AG04450 (cell line): ENCODE data around the gene FASTKD3. TPM values are rescaled to one million over a fixed set of nuclear protein-coding genes. Genes with fewer than 3 reads are reported as not detected.

Source experiments
- CTCF ChIA-PET: fragments of 300-600, 350-600 bp; formaldehyde crosslinking; extraction: SDS; loops from one replicate; lab custom pipeline; 2022; ENCODE audit warnings: antibody characterized with exemption, inconsistent platforms; lab: Charles Lee
- POLR2A ChIA-PET: fragments of 350-600 bp; formaldehyde crosslinking; extraction: SDS; loops from one replicate; lab custom pipeline; 2021; ENCODE audit warnings: antibody characterized with exemption, inconsistent platforms; lab: Yijun Ruan, JAX
- DNase-seq: peaks from one replicate; pipeline ENCODE4 v3.0.0-alpha.2; 2011; ENCODE audit warnings: low read depth, low spot score
- H3K27ac ChIP-seq: one replicate; pipeline ENCODE4 v1.5.1; 2012; ENCODE audit warnings: low read depth, low read length, control low read depth
- H3K27me3 ChIP-seq: one replicate; pipeline ENCODE4 v1.6.0; 2012; ENCODE audit warnings: low read length; ENCODE audit not compliant: control insufficient read depth, insufficient read depth
- H3K4me3 ChIP-seq: 2 replicates; pipeline ENCODE4 v1.5.1; 2011; ENCODE audit warnings: mild to moderate bottlenecking, low read depth, low read length, control low read depth
- H3K9me3 ChIP-seq: 2 replicates; pipeline ENCODE4 v1.5.1; 2012; ENCODE audit warnings: low read length; ENCODE audit not compliant: control insufficient read depth, insufficient read depth
- polyA plus RNA-seq: library from polyadenylated mRNA; depleted of rRNA; stranded (reverse); fragments of >200 nt; gene quantifications from 2 replicates; pipeline ENCODE4 v1.2.3, GENCODE V29; 2011
- TF ChIP-seq, protein P1 (sequence below): IDR thresholded peaks from 2 replicates; pipeline ENCODE4 v1.5.1; 2011; ENCODE audit warnings: low read depth, low read length, control low read depth, inconsistent platforms

The FASTKD3 gene
- polyA plus RNA-seq, 1 experiment, result 12.8 TPM

DNA sequence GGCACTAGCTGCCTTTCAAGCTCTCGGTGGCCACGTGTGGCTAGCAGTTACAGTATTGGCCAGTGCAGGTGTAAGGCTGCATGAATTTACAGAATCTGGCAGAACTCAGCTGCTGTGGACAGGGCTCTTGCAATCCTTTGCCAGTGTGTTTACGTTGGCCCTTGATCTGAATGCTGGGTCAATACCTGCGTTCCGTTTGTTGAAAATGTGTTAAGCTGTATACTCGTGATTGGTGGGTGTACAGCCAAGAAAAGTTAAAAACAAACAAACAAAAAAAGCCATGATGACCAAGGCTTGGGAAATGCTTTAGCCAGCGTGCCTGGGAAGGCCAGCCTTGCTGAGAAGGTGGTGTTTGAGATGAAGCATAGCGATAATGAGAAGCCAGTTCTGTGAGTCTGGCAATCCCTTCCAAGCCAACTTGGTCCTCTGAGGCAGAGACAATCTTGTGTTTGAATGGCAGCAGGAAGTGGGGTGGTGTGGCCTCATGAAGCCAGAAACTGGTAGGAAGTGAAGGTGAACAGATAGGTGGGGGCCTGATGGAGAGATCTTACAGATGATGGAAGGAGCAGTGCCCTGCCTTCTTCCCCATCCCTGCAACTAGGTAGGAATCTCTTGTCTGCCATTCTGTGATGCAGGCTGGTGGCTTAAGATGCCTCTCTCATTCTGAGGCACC, 17.1 kb downstream of the FASTKD3 start:
- ChIA-PET CTCF (interaction anchor here (0.6 to 0.8 kb wide), 3 partner anchors 22 to 465 kb away, joined by 3 to 5 read pairs (median 3); no protein-coding TSS in a partner anchor), POLR2A (interaction anchor here (0.8 kb wide), 1 partner anchor 17 kb away, joined by 3 read pairs; the partner anchor contains the start of genes FASTKD3 and MTRR)
- Histone ChIP-seq H3K4me3 (no peak overlapping the region), H3K9me3 (peaks cover 5% of the 10 kb centered on the region; the same call in 1 of the 2 replicates), H3K27me3 (peaks cover 26% of the 10 kb centered on the region), H3K27ac (no peak overlapping the region)
- DNase-seq, result no peak
- TF ChIP-seq, protein P1, sequence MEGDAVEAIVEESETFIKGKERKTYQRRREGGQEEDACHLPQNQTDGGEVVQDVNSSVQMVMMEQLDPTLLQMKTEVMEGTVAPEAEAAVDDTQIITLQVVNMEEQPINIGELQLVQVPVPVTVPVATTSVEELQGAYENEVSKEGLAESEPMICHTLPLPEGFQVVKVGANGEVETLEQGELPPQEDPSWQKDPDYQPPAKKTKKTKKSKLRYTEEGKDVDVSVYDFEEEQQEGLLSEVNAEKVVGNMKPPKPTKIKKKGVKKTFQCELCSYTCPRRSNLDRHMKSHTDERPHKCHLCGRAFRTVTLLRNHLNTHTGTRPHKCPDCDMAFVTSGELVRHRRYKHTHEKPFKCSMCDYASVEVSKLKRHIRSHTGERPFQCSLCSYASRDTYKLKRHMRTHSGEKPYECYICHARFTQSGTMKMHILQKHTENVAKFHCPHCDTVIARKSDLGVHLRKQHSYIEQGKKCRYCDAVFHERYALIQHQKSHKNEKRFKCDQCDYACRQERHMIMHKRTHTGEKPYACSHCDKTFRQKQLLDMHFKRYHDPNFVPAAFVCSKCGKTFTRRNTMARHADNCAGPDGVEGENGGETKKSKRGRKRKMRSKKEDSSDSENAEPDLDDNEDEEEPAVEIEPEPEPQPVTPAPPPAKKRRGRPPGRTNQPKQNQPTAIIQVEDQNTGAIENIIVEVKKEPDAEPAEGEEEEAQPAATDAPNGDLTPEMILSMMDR, result no peak

DNA sequence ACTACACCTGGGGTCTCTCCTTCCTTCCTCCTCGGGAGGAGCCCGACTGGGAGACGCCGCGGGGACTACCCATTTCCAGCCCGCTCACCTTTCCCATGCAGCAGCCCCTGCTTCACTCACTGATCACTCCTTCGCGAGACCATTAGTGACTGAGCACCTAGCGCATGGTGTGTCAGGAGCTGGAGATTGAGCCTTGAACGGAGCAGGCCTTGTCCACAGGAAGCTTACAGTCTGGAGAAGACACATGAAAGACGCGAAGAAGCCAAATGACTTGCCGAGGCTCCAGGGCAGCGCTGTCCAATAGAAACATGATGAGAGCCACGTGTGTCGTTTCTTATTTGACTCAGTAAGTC, 17.6 kb downstream of the FASTKD3 start:
- Histone ChIP-seq H3K27ac (no peak overlapping the region), H3K27me3 (peaks cover 26% of the 10 kb centered on the region), H3K9me3 (peaks cover 5% of the 10 kb centered on the region; the same call in 1 of the 2 replicates), H3K4me3 (peak overlapping the region; percentile 59)
- TF ChIP-seq, protein P1, result no peak
- no peak for DNase-seq
- CTCF ChIA-PET, result interaction anchor here (0.6 to 0.9 kb wide), 4 partner anchors 18 to 464 kb away, joined by 3 to 5 read pairs (median 3); partner anchors contain the start of genes FASTKD3 and MTRR
- POLR2A ChIA-PET, result interaction anchor here (0.8 kb wide), 1 partner anchor 18 kb away, joined by 3 read pairs; the partner anchor contains the start of genes FASTKD3 and MTRR

DNA sequence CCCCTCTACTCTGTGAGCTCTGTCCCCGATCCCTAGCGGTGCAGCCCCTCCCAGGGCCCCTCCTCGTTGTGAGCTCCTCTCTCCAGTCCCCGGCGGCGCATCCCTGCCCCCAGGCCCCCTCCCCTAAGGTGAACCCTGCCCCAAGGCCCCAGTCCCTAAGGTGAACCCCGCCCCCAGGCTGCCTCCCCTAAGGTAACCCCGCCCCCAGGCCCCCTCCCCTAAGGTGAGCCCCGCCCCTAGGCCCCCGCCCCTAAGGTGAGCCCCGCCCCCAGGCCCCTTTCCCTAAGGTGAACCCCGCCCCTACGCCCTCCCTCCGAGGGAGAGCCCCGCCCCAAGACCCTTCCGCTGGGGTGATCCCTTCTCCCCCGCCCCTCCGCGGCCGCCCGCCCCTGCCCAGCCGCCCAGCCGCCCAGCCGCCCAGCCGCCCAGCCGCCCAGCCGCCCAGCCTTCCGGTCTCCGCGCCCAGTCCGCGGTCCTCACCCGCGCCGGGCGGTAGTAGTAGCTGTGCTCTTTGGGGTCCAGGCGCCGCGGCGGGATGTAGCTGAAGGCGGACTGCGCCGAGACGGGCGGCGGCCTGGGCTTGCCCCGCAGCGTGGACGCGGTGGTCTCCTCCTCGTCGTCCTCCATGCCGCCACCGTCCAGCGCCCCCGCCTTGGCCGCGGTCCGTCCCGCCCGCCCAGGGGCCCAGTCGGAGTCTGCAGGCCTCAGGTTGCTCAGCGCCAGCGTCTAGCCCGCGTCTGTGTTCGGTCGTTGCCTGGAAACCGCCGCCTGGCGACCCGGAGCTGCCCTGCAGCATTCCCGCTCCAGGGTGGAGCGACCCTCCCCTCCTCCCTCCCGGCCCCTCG, 18.2 kb downstream of the FASTKD3 start, which contains the start of gene CFAP90:
CFAP90 (minus strand) TSS at position 739 of the 845 bp plus-strand sequence; CDS start at position 627, 112 bp downstream.
- peaks cover 5% of the 10 kb centered on the region; the same call in 1 of the 2 replicates for H3K9me3 ChIP-seq
- no peak for DNase-seq
- no peak within 1 kb of the TSS for H3K27ac ChIP-seq
- ChIA-PET POLR2A (interaction anchor here (0.8 kb wide), 1 partner anchor 18 kb away, joined by 3 read pairs; the partner anchor contains the start of genes FASTKD3 and MTRR), CTCF (interaction anchor here (0.6 to 1.1 kb wide), 5 partner anchors 9 to 464 kb away, joined by 3 to 5 read pairs (median 3); partner anchors contain the start of genes FASTKD3 and MTRR)
- peaks cover 26% of the 10 kb centered on the region for H3K27me3 ChIP-seq
- TF ChIP-seq, protein P1, result peak; percentile 56
- H3K4me3 ChIP-seq, result peak within 1 kb of the TSS; percentile 59

DNA sequence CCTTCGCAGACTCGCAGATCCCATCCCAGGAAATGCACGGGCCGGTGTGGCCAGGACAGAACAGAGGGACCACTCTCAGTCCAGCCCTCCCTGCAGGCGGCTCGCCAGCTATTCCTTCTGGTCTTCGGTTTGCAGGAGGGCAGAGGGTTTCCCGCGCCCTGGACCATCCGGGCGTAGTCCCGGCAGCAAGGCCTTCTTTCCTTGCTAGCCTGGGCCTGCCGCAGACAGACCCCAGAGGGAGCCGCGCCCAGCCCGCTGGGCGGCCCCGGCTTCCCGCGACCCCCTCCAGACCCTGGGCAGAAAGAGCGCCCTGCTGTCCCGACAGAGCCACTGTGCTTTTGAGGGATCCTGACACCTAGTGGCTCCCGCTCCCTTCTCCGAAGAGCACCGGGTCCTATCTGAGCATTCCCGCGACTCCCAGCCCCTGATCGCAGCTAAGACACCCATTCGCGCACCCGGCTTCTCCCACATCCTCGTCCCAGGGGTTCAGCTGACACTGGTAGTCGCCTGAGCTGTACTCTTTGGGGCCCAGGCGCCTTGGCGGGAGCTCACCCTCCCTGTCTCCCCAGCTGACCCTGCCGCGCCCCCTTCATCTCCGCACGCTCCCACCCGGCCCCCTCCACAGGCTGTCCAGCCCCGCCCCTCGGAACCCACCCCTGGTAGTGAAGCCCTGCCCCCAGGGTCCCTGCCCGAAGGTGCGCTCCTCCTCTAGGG, 19.0 kb downstream of the FASTKD3 start:
- Histone ChIP-seq H3K9me3 (peaks cover 5% of the 10 kb centered on the region; the same call in 1 of the 2 replicates), H3K4me3 (0 out of 2 replicates have a peak overlapping the region, but pooled peaks have one; percentile 10), H3K27me3 (peaks cover 26% of the 10 kb centered on the region), H3K27ac (no peak overlapping the region)
- TF ChIP-seq, protein P1, result no peak
- ChIA-PET CTCF (interaction anchor here (1.1 kb wide), 1 partner anchor 10 kb away, joined by 5 read pairs; no protein-coding TSS in a partner anchor), POLR2A (no interaction called here)
- no peak for DNase-seq
